ENCODE data around the gene LARP1.
A peak's percentile ranks its signal among the peaks of the same experiment; 100 is the strongest.
"Not testable (repeated sequence)": the region's sequence is repeated elsewhere in the genome, so short reads cannot be mapped to it uniquely, and the experiment has no call there.

The LARP1 gene

GRCh38 chr5:154735362-154735761, 19.8 kb upstream of the LARP1 start:
- DNase-seq = not testable (repeated sequence)

GRCh38 chr5:154736372-154736771, 18.8 kb upstream of the LARP1 start:
- DNase-seq = not testable (repeated sequence)

- no peak for DNase-seq
Observed at GRCh38 chr5:154737667-154738320, 17.4 kb upstream of the LARP1 start.

- no peak for DNase-seq
Observed at GRCh38 chr5:154740483-154740882, 14.7 kb upstream of the LARP1 start.

- no peak for DNase-seq
Observed at GRCh38 chr5:154740957-154741356, 14.2 kb upstream of the LARP1 start.

GRCh38 chr5:154741415-154741814, 13.8 kb upstream of the LARP1 start:
- no peak for DNase-seq

GRCh38 chr5:154743812-154744211, 11.4 kb upstream of the LARP1 start:
- no peak for DNase-seq

- DNase-seq = no peak
Observed at GRCh38 chr5:154745349-154745748, 9.8 kb upstream of the LARP1 start.

- DNase-seq = no peak
Observed at GRCh38 chr5:154749491-154749890, 5.7 kb upstream of the LARP1 start.

GRCh38 chr5:154750641-154751040, 4.5 kb upstream of the LARP1 start:
- not testable (repeated sequence) for DNase-seq

- no peak for DNase-seq
Observed at GRCh38 chr5:154751854-154752253, 3.3 kb upstream of the LARP1 start.

GRCh38 chr5:154753792-154754191, 1.4 kb upstream of the LARP1 start:
- DNase-seq = no peak

- DNase-seq = peak; percentile 100
Observed at GRCh38 chr5:154754460-154755360, 467 bp upstream of the LARP1 start.

GRCh38 chr5:154756009-154756867, 1.1 kb downstream of the LARP1 start:
- peak; percentile 20 for DNase-seq

GRCh38 chr5:154756868-154757813, 2.0 kb downstream of the LARP1 start:
- peak; percentile 31 for DNase-seq

GRCh38 chr5:154757814-154758406, 2.7 kb downstream of the LARP1 start:
- DNase-seq = peak; percentile 9

- no peak for DNase-seq
Observed at GRCh38 chr5:154758493-154758892, 3.3 kb downstream of the LARP1 start.

GRCh38 chr5:154758977-154759376, 3.8 kb downstream of the LARP1 start:
- no peak for DNase-seq

GRCh38 chr5:154759868-154760267, 4.7 kb downstream of the LARP1 start:
- not testable (repeated sequence) for DNase-seq

GRCh38 chr5:154761046-154761736, 6.0 kb downstream of the LARP1 start:
- DNase-seq = no peak

- no peak for DNase-seq
Observed at GRCh38 chr5:154762261-154762660, 7.1 kb downstream of the LARP1 start.
